ENCODE measurements around the gene MIGA2.

- TF ChIP-seq CTCF (IDR thresholded peaks at IDR 0.05) (no peak), EZH2 (IDR thresholded peaks at IDR 0.05) (no peak)
Measured at GRCh38 chr9:129011761-129012181, 24.7 kb upstream of the MIGA2 start.
